ENCODE results near the gene TENT5D.
"Not testable (repeated sequence)": the region's sequence is repeated elsewhere in the genome, so short reads cannot be mapped to it uniquely, and the experiment has no call there.

TENT5D gene

GRCh38 chrX:80420147-80420546 lies at the start of gene TENT5D:
TENT5D (plus strand) TSS chrX:80420447; CDS start chrX:80442540, 22,093 bp downstream.
- DNase-seq = no peak

- DNase-seq = not testable (repeated sequence)
Measured at GRCh38 chrX:80385651-80386050, 34.6 kb upstream of the TENT5D start.

- DNase-seq = no peak
Measured at GRCh38 chrX:80388206-80388605, 32.0 kb upstream of the TENT5D start.

GRCh38 chrX:80412042-80412441 lies 8.2 kb upstream of the TENT5D start:
- no peak for DNase-seq

- no peak for DNase-seq
Measured at GRCh38 chrX:80423000-80423399, 2.8 kb downstream of the TENT5D start.

GRCh38 chrX:80423744-80424143 lies 3.5 kb downstream of the TENT5D start:
- DNase-seq = no peak

- no peak for DNase-seq
Measured at GRCh38 chrX:80430826-80431504, 10.7 kb downstream of the TENT5D start.

- DNase-seq = no peak
Measured at GRCh38 chrX:80431505-80431832, 11.2 kb downstream of the TENT5D start.

- DNase-seq = no peak
Measured at GRCh38 chrX:80432441-80432840, 12.2 kb downstream of the TENT5D start.

- no peak for DNase-seq
Measured at GRCh38 chrX:80432863-80433262, 12.6 kb downstream of the TENT5D start.

GRCh38 chrX:80468166-80468565 lies 47.9 kb downstream of the TENT5D start:
- not testable (repeated sequence) for DNase-seq

GRCh38 chrX:80471582-80471981 lies 51.3 kb downstream of the TENT5D start:
- DNase-seq = no peak

GRCh38 chrX:80485543-80485942 lies 65.3 kb downstream of the TENT5D start:
- DNase-seq = no peak

GRCh38 chrX:80486299-80486698 lies 66.1 kb downstream of the TENT5D start:
- no peak for DNase-seq

- DNase-seq = no peak
Measured at GRCh38 chrX:80489166-80489565, 68.9 kb downstream of the TENT5D start.

Data from NCI-H1417 treated with DMSO at 0.1 percent for 48 hours (cell line).